ENCODE data around the gene CYP26A1. TPM values are rescaled to one million over a fixed set of nuclear protein-coding genes. Genes with fewer than 3 reads are reported as not detected.

CYP26A1 gene
- total RNA-seq, 1 experiment from 2014 or later: 0.17 TPM

DNA sequence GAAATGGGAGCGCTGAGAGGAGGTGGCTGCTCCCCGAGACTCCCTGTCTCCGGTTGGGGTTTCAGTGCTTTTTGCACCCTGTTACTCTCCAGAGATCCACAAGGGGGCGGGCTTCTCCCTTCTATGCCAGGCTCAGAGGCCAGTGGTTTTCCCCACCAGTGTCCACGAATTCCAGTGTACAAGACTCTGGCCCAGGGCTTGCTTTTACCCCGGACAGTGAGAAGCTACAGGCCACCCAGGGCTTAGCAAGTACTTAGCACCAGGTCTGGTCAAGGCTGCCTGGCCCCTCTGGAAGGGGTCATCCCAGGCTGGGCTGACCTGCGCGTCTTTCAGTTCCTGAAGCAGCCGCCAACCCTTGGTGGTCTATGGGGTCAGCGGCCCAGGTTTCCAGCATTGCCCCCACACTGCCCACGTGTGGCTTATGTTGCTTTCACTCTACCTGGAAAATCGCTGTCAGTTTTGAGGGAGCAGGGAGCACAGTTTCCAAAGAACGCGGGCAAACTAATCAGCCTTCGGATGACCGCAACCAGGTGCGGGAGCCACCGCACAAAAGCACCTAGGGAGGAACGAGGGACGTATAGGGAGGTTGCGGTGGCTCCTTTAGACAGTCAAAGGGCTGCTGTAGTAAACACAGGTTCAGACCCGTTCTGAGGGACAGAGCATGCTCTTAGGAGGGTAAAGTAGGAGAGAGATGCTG is 6.8 kb downstream of the CYP26A1 start:
- Histone ChIP-seq H2AFZ (ENCODE audit: low read depth, low read length, poor library complexity, severe bottlenecking) (peak overlapping the region; percentile 78), H3K9ac (ENCODE audit: low read length) (no peak overlapping the region; the same call in 1 of the 2 replicates), H3K4me2 (ENCODE audit: low read length) (peak overlapping the region; percentile 62), H3K79me2 (ENCODE audit: insufficient read depth, low read length) (no peaks in the 10 kb centered on the region), H3K36me3 (ENCODE audit: control insufficient read depth in 1 of 2, insufficient read depth in 2 of 2, low read length in 2 of 2) (no peaks in the 10 kb centered on the region), H4K20me1 (ENCODE audit: insufficient read depth) (no peaks in the 10 kb centered on the region), H3K9me3 (ENCODE audit: control insufficient read depth in 1 of 2, insufficient read depth in 1 of 2, low read depth in 1 of 2, low read length in 2 of 2) (no peaks in the 10 kb centered on the region), H3K9me2 (ENCODE audit: insufficient read depth) (no peaks in the 10 kb centered on the region), H3K4me1 (ENCODE audit: control insufficient read depth in 1 of 2, insufficient read depth in 2 of 2, low read length in 2 of 2) (peaks cover 0 to 10% of the 10 kb centered on the region in 2 experiments; a peak in 1 of 4 replicates), H3K4me3 (replicated peaks in 1 of 2; ENCODE audit: low read depth in 1 of 2, low read length in 2 of 2) (peak overlapping the region in 1 of 2 experiments; percentile 28; a peak in 1 of 4 replicates), H3K27me3 (ENCODE audit: insufficient read depth, low read length) (no peaks in the 10 kb centered on the region), H3K27ac (ENCODE audit: low read depth, low read length) (no peak overlapping the region)
- POLR2A ChIA-PET: no interaction called here
- intact Hi-C loops (cut with micrococcal nuclease): loop anchor here (1.0 to 5.0 kb wide), 3 partner anchors 209 to 431 kb away; no protein-coding TSS in a partner anchor
- peak; percentile 94 for ATAC-seq
- DNase-seq (ENCODE audit: low read depth, low spot score): peak; percentile 18
- CTCF ChIA-PET: interaction anchor here (0.7 to 1.1 kb wide), 3 partner anchors 10 to 277 kb away, joined by 3 to 4 read pairs (median 4); no protein-coding TSS in a partner anchor
- TF ChIP-seq, protein P1, sequence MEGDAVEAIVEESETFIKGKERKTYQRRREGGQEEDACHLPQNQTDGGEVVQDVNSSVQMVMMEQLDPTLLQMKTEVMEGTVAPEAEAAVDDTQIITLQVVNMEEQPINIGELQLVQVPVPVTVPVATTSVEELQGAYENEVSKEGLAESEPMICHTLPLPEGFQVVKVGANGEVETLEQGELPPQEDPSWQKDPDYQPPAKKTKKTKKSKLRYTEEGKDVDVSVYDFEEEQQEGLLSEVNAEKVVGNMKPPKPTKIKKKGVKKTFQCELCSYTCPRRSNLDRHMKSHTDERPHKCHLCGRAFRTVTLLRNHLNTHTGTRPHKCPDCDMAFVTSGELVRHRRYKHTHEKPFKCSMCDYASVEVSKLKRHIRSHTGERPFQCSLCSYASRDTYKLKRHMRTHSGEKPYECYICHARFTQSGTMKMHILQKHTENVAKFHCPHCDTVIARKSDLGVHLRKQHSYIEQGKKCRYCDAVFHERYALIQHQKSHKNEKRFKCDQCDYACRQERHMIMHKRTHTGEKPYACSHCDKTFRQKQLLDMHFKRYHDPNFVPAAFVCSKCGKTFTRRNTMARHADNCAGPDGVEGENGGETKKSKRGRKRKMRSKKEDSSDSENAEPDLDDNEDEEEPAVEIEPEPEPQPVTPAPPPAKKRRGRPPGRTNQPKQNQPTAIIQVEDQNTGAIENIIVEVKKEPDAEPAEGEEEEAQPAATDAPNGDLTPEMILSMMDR (IDR thresholded peaks at IDR 0.05 in 2 of 3, conservative IDR thresholded peaks at IDR 0.05 in 1 of 3; ENCODE audit: borderline replicate concordance in 1 of 3, insufficient read depth in 1 of 3, low read depth in 2 of 3, low read length in 2 of 3): peak; percentile 73 to 90 (median 82)
- peak; percentile 93 for TF ChIP-seq RAD21 (IDR thresholded peaks at IDR 0.05; ENCODE audit: low read depth)
- TF ChIP-seq, protein P2, sequence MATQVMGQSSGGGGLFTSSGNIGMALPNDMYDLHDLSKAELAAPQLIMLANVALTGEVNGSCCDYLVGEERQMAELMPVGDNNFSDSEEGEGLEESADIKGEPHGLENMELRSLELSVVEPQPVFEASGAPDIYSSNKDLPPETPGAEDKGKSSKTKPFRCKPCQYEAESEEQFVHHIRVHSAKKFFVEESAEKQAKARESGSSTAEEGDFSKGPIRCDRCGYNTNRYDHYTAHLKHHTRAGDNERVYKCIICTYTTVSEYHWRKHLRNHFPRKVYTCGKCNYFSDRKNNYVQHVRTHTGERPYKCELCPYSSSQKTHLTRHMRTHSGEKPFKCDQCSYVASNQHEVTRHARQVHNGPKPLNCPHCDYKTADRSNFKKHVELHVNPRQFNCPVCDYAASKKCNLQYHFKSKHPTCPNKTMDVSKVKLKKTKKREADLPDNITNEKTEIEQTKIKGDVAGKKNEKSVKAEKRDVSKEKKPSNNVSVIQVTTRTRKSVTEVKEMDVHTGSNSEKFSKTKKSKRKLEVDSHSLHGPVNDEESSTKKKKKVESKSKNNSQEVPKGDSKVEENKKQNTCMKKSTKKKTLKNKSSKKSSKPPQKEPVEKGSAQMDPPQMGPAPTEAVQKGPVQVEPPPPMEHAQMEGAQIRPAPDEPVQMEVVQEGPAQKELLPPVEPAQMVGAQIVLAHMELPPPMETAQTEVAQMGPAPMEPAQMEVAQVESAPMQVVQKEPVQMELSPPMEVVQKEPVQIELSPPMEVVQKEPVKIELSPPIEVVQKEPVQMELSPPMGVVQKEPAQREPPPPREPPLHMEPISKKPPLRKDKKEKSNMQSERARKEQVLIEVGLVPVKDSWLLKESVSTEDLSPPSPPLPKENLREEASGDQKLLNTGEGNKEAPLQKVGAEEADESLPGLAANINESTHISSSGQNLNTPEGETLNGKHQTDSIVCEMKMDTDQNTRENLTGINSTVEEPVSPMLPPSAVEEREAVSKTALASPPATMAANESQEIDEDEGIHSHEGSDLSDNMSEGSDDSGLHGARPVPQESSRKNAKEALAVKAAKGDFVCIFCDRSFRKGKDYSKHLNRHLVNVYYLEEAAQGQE (IDR thresholded peaks at IDR 0.05; ENCODE audit: low read depth): no peak
- RAD21 ChIA-PET (ENCODE audit: low non-redundant PET in 1 of 2, low total read pairs in 2 of 2, uncharacterized antibody in 2 of 2, unreplicated experiment in 2 of 2): no interaction called here
- no TSS peak for BruUV-seq (replicated peaks)
